ENCODE data around the gene ZNF217.

- TF ChIP-seq, protein P1, sequence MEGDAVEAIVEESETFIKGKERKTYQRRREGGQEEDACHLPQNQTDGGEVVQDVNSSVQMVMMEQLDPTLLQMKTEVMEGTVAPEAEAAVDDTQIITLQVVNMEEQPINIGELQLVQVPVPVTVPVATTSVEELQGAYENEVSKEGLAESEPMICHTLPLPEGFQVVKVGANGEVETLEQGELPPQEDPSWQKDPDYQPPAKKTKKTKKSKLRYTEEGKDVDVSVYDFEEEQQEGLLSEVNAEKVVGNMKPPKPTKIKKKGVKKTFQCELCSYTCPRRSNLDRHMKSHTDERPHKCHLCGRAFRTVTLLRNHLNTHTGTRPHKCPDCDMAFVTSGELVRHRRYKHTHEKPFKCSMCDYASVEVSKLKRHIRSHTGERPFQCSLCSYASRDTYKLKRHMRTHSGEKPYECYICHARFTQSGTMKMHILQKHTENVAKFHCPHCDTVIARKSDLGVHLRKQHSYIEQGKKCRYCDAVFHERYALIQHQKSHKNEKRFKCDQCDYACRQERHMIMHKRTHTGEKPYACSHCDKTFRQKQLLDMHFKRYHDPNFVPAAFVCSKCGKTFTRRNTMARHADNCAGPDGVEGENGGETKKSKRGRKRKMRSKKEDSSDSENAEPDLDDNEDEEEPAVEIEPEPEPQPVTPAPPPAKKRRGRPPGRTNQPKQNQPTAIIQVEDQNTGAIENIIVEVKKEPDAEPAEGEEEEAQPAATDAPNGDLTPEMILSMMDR (IDR thresholded peaks at IDR 0.05; ENCODE audit: insufficient read depth, low read length, poor library complexity, severe bottlenecking): peak; percentile 42
- TF ChIP-seq EZH2phosphoT487 (conservative IDR thresholded peaks at IDR 0.05; ENCODE audit: low read length): no peak
Observed at GRCh38 chr20:53547664-53548239, 45.9 kb downstream of the ZNF217 start.
